WTC11 (cell line): ENCODE measurements around the gene ITPKC. TPM values are rescaled to one million over a fixed set of nuclear protein-coding genes. Genes with fewer than 3 reads are reported as not detected.

Experiments used
- ATAC-seq: fragments of 200-7000 bp; cut with Tn5 transposase; 2 replicates; pipeline ENCODE4 v1.10.0; 2021; ENCODE audit warnings: mild to moderate bottlenecking, moderate library complexity
- CTCF ChIA-PET: fragments of 300-600 bp; sonication (Branson Sonifier 250); formaldehyde crosslinking; loops from one replicate; lab custom pipeline; 2021; ENCODE audit warnings: antibody characterized with exemption; lab: Charles Lee
- POLR2A ChIA-PET: fragments of 350-600 bp; sonication (Branson Sonifier 250); formaldehyde crosslinking; loops from one replicate; lab custom pipeline; 2021; ENCODE audit warnings: antibody characterized with exemption; lab: Charles Lee
- DNase-seq: peaks from one replicate; pipeline ENCODE4 v3.0.0; 2021; ENCODE audit warnings: low spot score
- H3K27ac Mint-ChIP-seq: 2 replicates; pipeline ENCODE4 v1.8.0; 2021; ENCODE audit warnings: mixed read lengths
- H3K27me3 Mint-ChIP-seq: 2 replicates; pipeline ENCODE4 v1.8.0; 2021; ENCODE audit warnings: low read depth, mild to moderate bottlenecking, moderate library complexity, mixed read lengths
- H3K36me3 Mint-ChIP-seq: 2 replicates; pipeline ENCODE4 v1.8.0; 2021; ENCODE audit warnings: mixed read lengths
- H3K4me1 Mint-ChIP-seq: 2 replicates; pipeline ENCODE4 v1.8.0; 2022; ENCODE audit warnings: mixed read lengths
- H3K4me3 Mint-ChIP-seq: 2 replicates; pipeline ENCODE4 v1.8.0; 2021; ENCODE audit warnings: mild to moderate bottlenecking, moderate library complexity, mixed read lengths
- H3K9me3 Mint-ChIP-seq: 2 replicates; pipeline ENCODE4 v1.8.0; 2021; ENCODE audit warnings: mixed read lengths
- E2F1 ChIP-seq: sonication (generic); formaldehyde crosslinking; IDR thresholded peaks from 2 replicates; pipeline ENCODE4 v1.8.0; 2022; ENCODE audit warnings: mild to moderate bottlenecking, missing genetic modification reagents
- ELF4 ChIP-seq: sonication (generic); formaldehyde crosslinking; IDR thresholded peaks from 2 replicates; pipeline ENCODE4 v1.8.1; 2022; ENCODE audit warnings: low read depth, mild to moderate bottlenecking, moderate library complexity, missing genetic modification reagents
- ETV6 ChIP-seq: sonication (generic); formaldehyde crosslinking; IDR thresholded peaks from 2 replicates; pipeline ENCODE4 v1.8.1; 2022; ENCODE audit warnings: mild to moderate bottlenecking, missing genetic modification reagents
- FOXJ3 ChIP-seq: sonication (generic); formaldehyde crosslinking; IDR thresholded peaks from 2 replicates; pipeline ENCODE4 v1.9.0; 2021; ENCODE audit warnings: missing genetic modification reagents, mild to moderate bottlenecking, borderline replicate concordance
- FOXK1 ChIP-seq: sonication (generic); formaldehyde crosslinking; IDR thresholded peaks from 2 replicates; pipeline ENCODE4 v1.8.0; 2022; ENCODE audit warnings: mild to moderate bottlenecking, moderate library complexity, missing genetic modification reagents
- FOXP4 ChIP-seq: sonication (generic); formaldehyde crosslinking; IDR thresholded peaks from 2 replicates; pipeline ENCODE4 v1.8.0; 2022; ENCODE audit warnings: mild to moderate bottlenecking, missing genetic modification reagents
- GABPB1 ChIP-seq: sonication (generic); formaldehyde crosslinking; IDR thresholded peaks from 2 replicates; pipeline ENCODE4 v1.8.1; 2023; ENCODE audit warnings: mild to moderate bottlenecking, missing genetic modification reagents
- GRHL2 ChIP-seq: fragments of 250-450 bp; sonication (Bioruptor Pico); IDR thresholded peaks from 2 replicates; pipeline ENCODE4 v1.8.0; 2022; ENCODE audit warnings: mild to moderate bottlenecking, moderate library complexity; ENCODE audit not compliant: insufficient replicate concordance, severe bottlenecking
- HMGXB4 ChIP-seq: sonication (generic); formaldehyde crosslinking; IDR thresholded peaks from 2 replicates; pipeline ENCODE4 v1.8.1; 2023; ENCODE audit warnings: mild to moderate bottlenecking, moderate library complexity, missing genetic modification reagents
- IRF1 ChIP-seq: sonication (generic); formaldehyde crosslinking; IDR thresholded peaks from 2 replicates; pipeline ENCODE4 v1.8.0; 2023; ENCODE audit warnings: missing genetic modification reagents
- KAT7 ChIP-seq: sonication (generic); formaldehyde crosslinking; IDR thresholded peaks from 2 replicates; pipeline ENCODE4 v1.8.1; 2023; ENCODE audit warnings: missing genetic modification reagents, mild to moderate bottlenecking, borderline replicate concordance
- MLX ChIP-seq: sonication (generic); formaldehyde crosslinking; IDR thresholded peaks from 2 replicates; pipeline ENCODE4 v1.8.1; 2023; ENCODE audit warnings: mild to moderate bottlenecking, missing genetic modification reagents, moderate library complexity
- NR1H2 ChIP-seq: sonication (generic); formaldehyde crosslinking; IDR thresholded peaks from 2 replicates; pipeline ENCODE4 v1.9.0; 2021; ENCODE audit warnings: mild to moderate bottlenecking, moderate library complexity, missing genetic modification reagents
- NR2C2 ChIP-seq: sonication (generic); formaldehyde crosslinking; IDR thresholded peaks from 2 replicates; pipeline ENCODE4 v1.8.0; 2022; ENCODE audit warnings: mild to moderate bottlenecking, missing genetic modification reagents
- PREB ChIP-seq: sonication (generic); formaldehyde crosslinking; IDR thresholded peaks from 2 replicates; pipeline ENCODE4 v1.8.1; 2022; ENCODE audit warnings: mild to moderate bottlenecking, missing genetic modification reagents, moderate library complexity, borderline replicate concordance
- SMAD4 ChIP-seq: sonication (generic); formaldehyde crosslinking; IDR thresholded peaks from 2 replicates; pipeline ENCODE4 v1.8.0; 2022; ENCODE audit warnings: mild to moderate bottlenecking, missing genetic modification reagents
- SOX15 ChIP-seq: fragments of 250-450 bp; sonication (Bioruptor Pico); IDR thresholded peaks from 2 replicates; pipeline ENCODE4 v1.9.0; 2021; ENCODE audit warnings: mild to moderate bottlenecking
- SP1 ChIP-seq: sonication (generic); formaldehyde crosslinking; conservative IDR thresholded peaks from 2 replicates; pipeline ENCODE4 v1.8.1; 2022; ENCODE audit warnings: missing genetic modification reagents
- TEAD1 ChIP-seq: sonication (generic); formaldehyde crosslinking; IDR thresholded peaks from 2 replicates; pipeline ENCODE4 v1.8.0; 2022; ENCODE audit warnings: mild to moderate bottlenecking, missing genetic modification reagents
- ZNF121 ChIP-seq: sonication (generic); formaldehyde crosslinking; IDR thresholded peaks from 2 replicates; pipeline ENCODE4 v1.8.0; 2023; ENCODE audit warnings: missing genetic modification reagents
- ZNF219 ChIP-seq: sonication (generic); formaldehyde crosslinking; IDR thresholded peaks from 2 replicates; pipeline ENCODE4 v1.8.0; 2023; ENCODE audit warnings: missing genetic modification reagents, mild to moderate bottlenecking, borderline replicate concordance
- ZNF317 ChIP-seq: sonication (generic); formaldehyde crosslinking; IDR thresholded peaks from 2 replicates; pipeline ENCODE4 v1.8.1; 2023; ENCODE audit warnings: low read depth, mild to moderate bottlenecking, moderate library complexity, missing genetic modification reagents, borderline replicate concordance
- ZNF423 ChIP-seq: fragments of 250-450 bp; sonication (Bioruptor Pico); IDR thresholded peaks from 2 replicates; pipeline ENCODE4 v2.1.2; 2022; ENCODE audit warnings: mild to moderate bottlenecking, moderate library complexity
- ZNF425 ChIP-seq: fragments of 250-450 bp; sonication (Bioruptor Pico); conservative IDR thresholded peaks from 2 replicates; pipeline ENCODE4 v1.9.0; 2021; ENCODE audit warnings: mild to moderate bottlenecking
- ZNF671 ChIP-seq: fragments of 250-450 bp; sonication (Bioruptor Pico); IDR thresholded peaks from 2 replicates; pipeline ENCODE4 v1.8.0; 2021; ENCODE audit warnings: mild to moderate bottlenecking
- ZSCAN18 ChIP-seq: fragments of 250-450 bp; sonication (Bioruptor Pico); IDR thresholded peaks from 2 replicates; pipeline ENCODE4 v2.1.2; 2022; ENCODE audit warnings: mild to moderate bottlenecking, moderate library complexity
- total RNA-seq: library from RNA; stranded (reverse); gene quantifications from 3 replicates; pipeline ENCODE4 v1.2.3, GENCODE V29; 2021

ITPKC gene
- total RNA-seq, 1 experiment from 2014 or later, result 13.8 TPM

GRCh38 chr19:40763526-40763925, 46.6 kb downstream of the ITPKC start:
- Mint-ChIP-seq H3K9me3 (no peaks in the 10 kb centered on the region), H3K27ac (no peak overlapping the region), H3K4me1 (no peaks in the 10 kb centered on the region), H3K4me3 (no peak overlapping the region), H3K27me3 (no peaks in the 10 kb centered on the region)
- TF ChIP-seq ZNF121 (CRISPR knock-in tag) (no peak), ZNF317 (CRISPR knock-in tag) (no peak), ELF4 (no peak), ZNF671 (no peak), FOXK1 (CRISPR knock-in tag) (no peak), ZNF219 (CRISPR knock-in tag) (no peak), NR1H2 (CRISPR knock-in tag) (no peak), SMAD4 (CRISPR knock-in tag) (no peak)
- TF ChIP-seq, all 79 proteins: peak for 0
- DNase-seq (no peak), ATAC-seq (no peak)
- ChIA-PET CTCF (no interaction called here), POLR2A (interaction anchor here (0.7 kb wide), 1 partner anchor 100 kb away, joined by 4 read pairs; no protein-coding TSS in a partner anchor)
- peaks cover 67% of the 10 kb centered on the region for H3K36me3 Mint-ChIP-seq

GRCh38 chr19:40763963-40764362, 47.1 kb downstream of the ITPKC start:
- Mint-ChIP-seq H3K27me3 (no peaks in the 10 kb centered on the region), H3K27ac (no peak overlapping the region), H3K4me3 (no peak overlapping the region), H3K4me1 (no peaks in the 10 kb centered on the region), H3K9me3 (no peaks in the 10 kb centered on the region), H3K36me3 (peaks cover 65% of the 10 kb centered on the region)
- ATAC-seq, result no peak
- ChIA-PET CTCF (no interaction called here), POLR2A (no interaction called here)
- DNase-seq, result no peak
- TF ChIP-seq HMGXB4 (CRISPR knock-in tag) (no peak), KAT7 (CRISPR knock-in tag) (no peak), GABPB1 (no peak), ZNF425 (CRISPR knock-in tag) (no peak), TEAD1 (CRISPR knock-in tag) (no peak), E2F1 (CRISPR knock-in tag) (no peak), GRHL2 (CRISPR knock-in tag) (no peak), ETV6 (CRISPR knock-in tag) (no peak), MLX (no peak), SOX15 (CRISPR knock-in tag) (no peak), SP1 (CRISPR knock-in tag) (no peak), FOXP4 (CRISPR knock-in tag) (no peak), ZSCAN18 (no peak), SMAD4 (CRISPR knock-in tag) (no peak), NR2C2 (no peak), ZNF423 (no peak), PREB (CRISPR knock-in tag) (no peak), IRF1 (CRISPR knock-in tag) (no peak), FOXJ3 (CRISPR knock-in tag) (no peak)
